CD4-positive, alpha-beta T cell (primary cell): ENCODE results near the gene HCFC1R1. TPM values are rescaled to one million over a fixed set of nuclear protein-coding genes. Genes with fewer than 3 reads are reported as not detected.

Experiments
- ATAC-seq: fragments of 200-7000 bp; cut with Tn5 transposase; one replicate; pipeline ENCODE4 v1.10.0; 2022; ENCODE audit warnings: mild to moderate bottlenecking; ENCODE audit not compliant: poor library complexity
- CTCF ChIA-PET: fragments of 350-600 bp; sonication (Branson Sonifier 250); formaldehyde crosslinking; loops from one replicate; lab custom pipeline; 2021; ENCODE audit warnings: antibody characterized with exemption, inconsistent platforms; lab: Charles Lee
- POLR2A ChIA-PET: fragments of 350-600 bp; sonication (Branson Sonifier 250); formaldehyde crosslinking; loops from one replicate; lab custom pipeline; 2021; ENCODE audit warnings: antibody characterized with exemption, inconsistent platforms; lab: Charles Lee
- DNase-seq, 14 experiments: peaks; one replicate each; pipeline ENCODE4 v3.0.0-alpha.2; 2013 to 2020; ENCODE audit warnings: mixed read lengths in 2 of 14
- H3K27ac ChIP-seq, 2 donors: one replicate each; pipeline versions ENCODE4 v1.5.1 to v1.7.0; 2013; ENCODE audit warnings: low read length in 2 of 2, low read depth in 1 of 2, mild to moderate bottlenecking in 1 of 2
- H3K27me3 ChIP-seq, 2 experiments: 1 replicate in 1 of 2; 2 replicates in 1 of 2; pipeline versions ENCODE4 v1.6.1 to v1.7.0; 2013; ENCODE audit warnings: low read length in 2 of 2, control low read depth in 1 of 2, mild to moderate bottlenecking in 1 of 2, moderate library complexity in 1 of 2; ENCODE audit not compliant: insufficient read depth in 2 of 2, control insufficient read depth in 1 of 2
- H3K36me3 ChIP-seq: one replicate; pipeline ENCODE4 v1.6.1; 2013; ENCODE audit warnings: low read length, control low read depth; ENCODE audit not compliant: insufficient read depth
- H3K4me1 ChIP-seq: one replicate; pipeline ENCODE4 v1.6.1; 2013; ENCODE audit warnings: low read length, control low read depth; ENCODE audit not compliant: insufficient read depth
- H3K4me3 ChIP-seq: one replicate; pipeline ENCODE4 v1.5.1; 2013; ENCODE audit warnings: mild to moderate bottlenecking, low read length, moderate library complexity
- H3K9me3 ChIP-seq, 2 experiments: 1 replicate in 1 of 2; 2 replicates in 1 of 2; pipeline versions ENCODE4 v1.6.1 to v1.7.0; 2013; ENCODE audit warnings: low read length in 2 of 2, mild to moderate bottlenecking in 2 of 2, control low read depth in 1 of 2, moderate library complexity in 1 of 2; ENCODE audit not compliant: control insufficient read depth in 1 of 2, insufficient read depth in 1 of 2
- H3K27ac Mint-ChIP-seq: one replicate; pipeline ENCODE4 v1.8.0; 2020; ENCODE audit warnings: mixed read lengths
- H3K27me3 Mint-ChIP-seq: one replicate; pipeline ENCODE4 v1.8.0; 2021; ENCODE audit warnings: mixed read lengths
- H3K36me3 Mint-ChIP-seq: one replicate; pipeline ENCODE4 v1.8.0; 2021; ENCODE audit warnings: low read depth, mixed read lengths
- H3K4me1 Mint-ChIP-seq: one replicate; pipeline ENCODE4 v1.8.0; 2021; ENCODE audit warnings: low read depth, mixed read lengths
- H3K4me3 Mint-ChIP-seq: one replicate; pipeline ENCODE4 v1.8.0; 2020; ENCODE audit warnings: mild to moderate bottlenecking, mixed read lengths
- H3K9me3 Mint-ChIP-seq: one replicate; pipeline ENCODE4 v1.8.0; 2020; ENCODE audit warnings: mixed read lengths
- CTCF ChIP-seq: fragments of 200-600 bp; IDR thresholded peaks from one replicate; pipeline ENCODE4 v1.8.0; 2022; ENCODE audit warnings: antibody characterized with exemption, mild to moderate bottlenecking
- intact Hi-C, 2 experiments: fragments of 100-400 bp; cut with DNase I in 1 of 2; cut with micrococcal nuclease in 1 of 2; formaldehyde crosslinking; loops; one replicate each; pipeline versions ENCODE4 v1.15.1 to v1.9.0; 2023 to 2025; cut with DNase I, micrococcal nuclease
- total RNA-seq, 174 experiments: library from RNA in 2 of 174; stranded (reverse) in 2 of 174; gene quantifications; one replicate each; pipeline ENCODE4 v1.2.3 and lab custom pipeline; 2021 to 2026

HCFC1R1 gene
- total RNA-seq, 2 experiments from 2014 or later: 8.9 to 11.0 TPM

GRCh38 chr16:3032624-3033023, 8.9 kb upstream of the HCFC1R1 start:
- Histone ChIP-seq H3K9me3 (peaks cover 0 to 22% of the 10 kb centered on the region in 2 experiments), H3K27me3 (peaks cover 65 to 68% of the 10 kb centered on the region in 2 experiments), H3K27ac (no peak overlapping the region), H3K36me3 (no peaks in the 10 kb centered on the region), H3K4me3 (no peak overlapping the region), H3K4me1 (peaks cover 46% of the 10 kb centered on the region)
- CTCF ChIA-PET: interaction anchor here (1.4 to 9.0 kb wide), 5 partner anchors 9 to 99 kb away, joined by 4 to 181 read pairs (median 5); no protein-coding TSS in a partner anchor
- DNase-seq (peak in 1 of 14 experiments; percentile 25), ATAC-seq (no peak)
- H3K27me3 Mint-ChIP-seq: peaks cover 69% of the 10 kb centered on the region
- no peak overlapping the region for H3K4me3 Mint-ChIP-seq
- TF ChIP-seq CTCF: no peak
- H3K36me3 Mint-ChIP-seq: no peaks in the 10 kb centered on the region
- POLR2A ChIA-PET: interaction anchor here (1.6 kb wide), 2 partner anchors 42 to 118 kb away, joined by 5 to 8 read pairs; no protein-coding TSS in a partner anchor
- intact Hi-C loops: no loop called here
- H3K27ac Mint-ChIP-seq: no peak overlapping the region
- peaks cover 36% of the 10 kb centered on the region for H3K4me1 Mint-ChIP-seq
- H3K9me3 Mint-ChIP-seq: no peaks in the 10 kb centered on the region

GRCh38 chr16:3030222-3031212, 6.8 kb upstream of the HCFC1R1 start:
- intact Hi-C loops: no loop called here
- CTCF ChIA-PET: interaction anchor here (0.9 to 9.0 kb wide), 10 partner anchors 14 to 103 kb away, joined by 3 to 181 read pairs (median 12); partner anchors contain the start of genes MMP25, PKMYT1 and ZSCAN10
- no peak for TF ChIP-seq CTCF
- DNase-seq: peak in 1 of 14 experiments; percentile 37
- POLR2A ChIA-PET: interaction anchor here (0.7 to 4.5 kb wide), 11 partner anchors 7 to 253 kb away, joined by 3 to 24 read pairs (median 5); partner anchors contain the start of genes HCFC1R1, PKMYT1, THOC6 and TNFRSF12A
- Histone ChIP-seq H3K4me1 (peaks cover 35% of the 10 kb centered on the region), H3K27ac (no peak overlapping the region), H3K9me3 (peaks cover 0 to 13% of the 10 kb centered on the region in 2 experiments), H3K4me3 (no peak overlapping the region), H3K27me3 (peaks cover 47 to 48% of the 10 kb centered on the region in 2 experiments), H3K36me3 (peaks cover 20% of the 10 kb centered on the region)
- Mint-ChIP-seq H3K4me1 (peaks cover 27% of the 10 kb centered on the region), H3K27ac (no peak overlapping the region), H3K36me3 (peaks cover 18% of the 10 kb centered on the region), H3K27me3 (peaks cover 54% of the 10 kb centered on the region), H3K9me3 (no peaks in the 10 kb centered on the region), H3K4me3 (peak overlapping the region; percentile 52)
- no peak for ATAC-seq

DNA sequence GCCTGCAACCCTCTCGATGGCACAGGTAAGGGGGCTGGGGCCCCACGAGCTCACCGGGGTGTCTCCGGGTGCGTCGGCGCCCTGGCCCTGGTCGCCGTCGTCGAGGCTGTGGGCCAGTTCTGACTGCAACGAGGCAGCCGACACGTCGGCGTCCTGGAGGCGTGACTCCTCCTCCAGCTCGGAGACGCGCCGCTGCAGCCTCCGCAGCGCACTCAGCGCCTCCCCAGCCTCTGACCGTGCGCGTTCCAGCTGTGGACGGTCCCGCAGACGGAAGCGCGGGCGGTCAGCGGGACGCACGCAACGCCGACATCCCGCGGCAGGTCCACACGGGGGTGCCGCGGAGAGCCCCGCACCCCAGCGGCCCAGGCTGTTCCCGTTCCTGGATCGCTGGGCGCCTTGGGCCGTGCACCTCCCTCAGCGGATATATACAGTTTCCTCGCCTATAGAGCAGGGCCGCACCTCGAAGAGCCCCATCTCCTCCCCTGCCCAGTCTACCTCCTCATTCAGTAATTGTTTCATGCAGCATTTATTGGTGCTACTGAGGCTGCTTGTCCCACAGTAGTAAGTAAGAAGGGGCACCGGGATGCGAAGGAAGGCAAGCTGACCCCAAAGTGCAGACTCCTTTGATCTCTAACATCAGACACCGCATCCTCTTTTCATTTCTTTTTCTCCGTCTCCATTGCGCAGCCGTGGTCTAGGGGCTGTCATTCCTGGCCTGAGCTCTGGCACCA, 5.9 kb upstream of the HCFC1R1 start:
- Histone ChIP-seq H3K36me3 (peaks cover 20% of the 10 kb centered on the region), H3K4me1 (peaks cover 41% of the 10 kb centered on the region), H3K27ac (no peak overlapping the region), H3K9me3 (peaks cover 0 to 9% of the 10 kb centered on the region in 2 experiments), H3K27me3 (peaks cover 40 to 44% of the 10 kb centered on the region in 2 experiments), H3K4me3 (peak overlapping the region; percentile 12)
- intact Hi-C loops: loop anchor here (2.0 to 10.0 kb wide), 2 partner anchors 27 to 425 kb away; no protein-coding TSS in a partner anchor
- H3K27me3 Mint-ChIP-seq: peaks cover 46% of the 10 kb centered on the region
- TF ChIP-seq CTCF: no peak
- H3K4me3 Mint-ChIP-seq: peak overlapping the region; percentile 52
- H3K36me3 Mint-ChIP-seq: peaks cover 18% of the 10 kb centered on the region
- H3K4me1 Mint-ChIP-seq: peaks cover 27% of the 10 kb centered on the region
- no peaks in the 10 kb centered on the region for H3K9me3 Mint-ChIP-seq
- ChIA-PET POLR2A (interaction anchor here (0.7 to 4.5 kb wide), 8 partner anchors 9 to 129 kb away, joined by 3 to 24 read pairs (median 5); partner anchors contain the start of genes PKMYT1 and TNFRSF12A), CTCF (interaction anchor here (1.7 to 9.0 kb wide), 5 partner anchors 24 to 102 kb away, joined by 4 to 181 read pairs (median 13); no protein-coding TSS in a partner anchor)
- ATAC-seq: peak; percentile 32
- no peak overlapping the region for H3K27ac Mint-ChIP-seq
- DNase-seq: peak in 6 of 14 experiments; percentile 30 to 73 (median 50)
